Sigmoid colon (tissue), 4 donors: ENCODE measurements around the gene COL6A5.
"Not testable (repeated sequence)": the region's sequence is repeated elsewhere in the genome, so short reads cannot be mapped to it uniquely, and the experiment has no call there.

Experiments used
- POLR2AphosphoS5 ChIP-seq, 4 donors: sonication (generic); formaldehyde crosslinking; IDR thresholded peaks; one replicate each; pipeline ENCODE4 v1.6.1; 2017; ENCODE audit warnings: antibody characterized with exemption in 4 of 4
- TF ChIP-seq, protein P1 (sequence below), 4 experiments: fragments of 450-650 bp in 3 of 4; fragments of 200-600 bp in 1 of 4; IDR thresholded peaks; one replicate each; pipeline ENCODE4 v1.5.1; 2016 to 2019; ENCODE audit warnings: antibody characterized with exemption in 4 of 4, mild to moderate bottlenecking in 3 of 4, moderate library complexity in 2 of 4

DNA sequence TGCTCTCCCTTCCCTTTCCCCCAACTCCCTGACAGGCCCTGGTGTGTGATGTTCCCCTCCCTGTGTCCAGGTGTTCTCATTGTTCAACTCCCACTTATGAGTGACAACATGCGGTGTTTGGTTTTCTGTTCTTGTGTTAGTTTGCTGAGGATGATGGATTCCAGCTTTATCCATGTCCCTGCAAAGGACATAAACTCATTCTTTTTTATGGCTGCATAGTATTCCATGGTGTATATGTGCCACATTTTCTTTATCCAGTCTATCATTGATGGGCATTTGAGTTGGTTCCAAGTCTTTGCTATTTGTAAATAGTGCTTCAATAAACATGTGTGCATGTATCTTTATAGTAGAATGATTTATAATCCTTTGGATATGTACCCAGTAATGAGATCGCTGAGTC lies 2.8 kb downstream of the COL6A5 start:
- TF ChIP-seq POLR2AphosphoS5 (IDR thresholded peaks at IDR 0.05) = not testable (repeated sequence)
- TF ChIP-seq, protein P1, sequence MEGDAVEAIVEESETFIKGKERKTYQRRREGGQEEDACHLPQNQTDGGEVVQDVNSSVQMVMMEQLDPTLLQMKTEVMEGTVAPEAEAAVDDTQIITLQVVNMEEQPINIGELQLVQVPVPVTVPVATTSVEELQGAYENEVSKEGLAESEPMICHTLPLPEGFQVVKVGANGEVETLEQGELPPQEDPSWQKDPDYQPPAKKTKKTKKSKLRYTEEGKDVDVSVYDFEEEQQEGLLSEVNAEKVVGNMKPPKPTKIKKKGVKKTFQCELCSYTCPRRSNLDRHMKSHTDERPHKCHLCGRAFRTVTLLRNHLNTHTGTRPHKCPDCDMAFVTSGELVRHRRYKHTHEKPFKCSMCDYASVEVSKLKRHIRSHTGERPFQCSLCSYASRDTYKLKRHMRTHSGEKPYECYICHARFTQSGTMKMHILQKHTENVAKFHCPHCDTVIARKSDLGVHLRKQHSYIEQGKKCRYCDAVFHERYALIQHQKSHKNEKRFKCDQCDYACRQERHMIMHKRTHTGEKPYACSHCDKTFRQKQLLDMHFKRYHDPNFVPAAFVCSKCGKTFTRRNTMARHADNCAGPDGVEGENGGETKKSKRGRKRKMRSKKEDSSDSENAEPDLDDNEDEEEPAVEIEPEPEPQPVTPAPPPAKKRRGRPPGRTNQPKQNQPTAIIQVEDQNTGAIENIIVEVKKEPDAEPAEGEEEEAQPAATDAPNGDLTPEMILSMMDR (IDR thresholded peaks at IDR 0.05) = not testable (repeated sequence)
